HG02610 (cell line): ENCODE data around the gene GRID2IP.
"Not testable (repeated sequence)": the region's sequence is repeated elsewhere in the genome, so short reads cannot be mapped to it uniquely, and the experiment has no call there.

Source experiments
- ATAC-seq: cut with Tn5 transposase; IDR thresholded peaks from one replicate; pipeline ENCODE4 v1.9.1; 2021; ENCODE audit warnings: mild to moderate bottlenecking, moderate library complexity; ENCODE audit not compliant: unreplicated experiment

The GRID2IP gene

DNA sequence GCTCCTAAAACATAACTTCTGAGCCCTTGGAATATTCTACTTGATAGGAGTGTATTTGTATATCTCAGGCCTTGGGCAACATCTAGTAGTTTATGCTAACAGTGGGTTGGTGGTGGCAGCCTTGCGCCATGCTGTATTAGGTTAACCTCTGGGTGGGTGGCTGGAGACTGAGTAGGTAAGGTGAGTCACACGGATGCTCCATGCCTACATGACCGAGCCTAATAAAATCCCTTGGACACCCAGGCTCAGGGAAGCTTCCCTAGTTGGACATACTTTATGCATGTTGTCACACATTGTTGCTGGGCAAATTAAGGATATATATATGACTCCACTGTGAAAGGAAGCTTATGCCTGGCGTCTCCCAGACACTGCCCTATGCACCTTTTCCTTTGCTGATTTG is 97.5 kb downstream of the GRID2IP start:
- no peak for ATAC-seq

DNA sequence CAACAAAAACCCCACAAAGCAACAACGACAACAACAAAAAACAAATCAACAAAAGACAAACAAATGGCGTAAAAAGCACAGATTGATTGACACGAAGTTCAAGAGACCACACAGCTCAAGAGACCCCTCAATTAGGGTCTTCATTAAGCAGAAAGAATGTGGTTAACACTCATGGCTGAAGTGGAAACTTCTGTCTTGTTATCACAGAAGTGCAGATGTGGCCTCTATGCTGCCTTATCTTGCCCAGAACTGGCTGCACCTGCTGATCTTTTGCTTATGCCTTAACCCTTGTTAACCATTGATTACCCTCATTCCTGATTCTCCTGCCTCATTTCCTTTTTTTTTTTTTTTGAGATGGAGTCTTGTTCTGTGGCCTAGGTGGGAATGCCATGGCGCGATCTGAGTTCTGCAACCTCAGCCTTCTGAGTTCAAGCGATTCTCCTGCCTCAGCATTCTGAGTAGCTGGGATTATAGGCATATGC is 100.0 kb downstream of the GRID2IP start:
- ATAC-seq: no peak

DNA sequence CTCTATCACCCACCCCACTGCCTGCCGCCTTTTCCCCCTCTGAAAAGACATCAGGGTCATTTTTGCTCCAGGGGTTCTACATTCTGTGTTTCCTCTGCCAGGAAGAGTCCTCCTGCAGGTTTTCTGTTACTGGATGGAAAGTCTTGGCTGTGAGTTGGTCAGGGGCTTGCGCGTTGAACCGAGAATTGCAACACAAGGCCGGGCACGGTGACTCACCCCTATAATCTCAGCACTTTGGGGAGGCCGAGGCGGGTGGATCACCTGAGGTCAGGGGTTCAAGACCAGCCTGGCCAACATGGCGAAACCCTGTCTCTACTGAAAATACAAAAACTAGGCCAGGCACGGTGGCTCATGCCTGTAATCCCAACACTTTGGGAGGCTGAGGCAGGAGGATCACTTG is 100.7 kb downstream of the GRID2IP start:
- ATAC-seq: not testable (repeated sequence)

DNA sequence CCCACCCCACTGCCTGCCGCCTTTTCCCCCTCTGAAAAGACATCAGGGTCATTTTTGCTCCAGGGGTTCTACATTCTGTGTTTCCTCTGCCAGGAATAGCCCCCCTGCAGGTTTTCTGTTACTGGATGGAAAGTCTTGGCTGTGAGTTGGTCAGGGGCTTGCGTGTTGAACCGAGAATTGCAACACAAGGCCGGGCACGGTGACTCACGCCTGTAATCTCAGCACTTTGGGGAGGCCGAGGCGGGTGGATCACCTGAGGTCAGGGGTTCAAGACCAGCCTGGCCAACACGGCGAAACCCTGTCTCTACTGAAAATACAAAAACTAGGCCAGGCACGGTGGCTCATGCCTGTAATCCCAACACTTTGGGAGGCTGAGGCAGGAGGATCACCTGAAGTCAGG is 101.4 kb downstream of the GRID2IP start:
- not testable (repeated sequence) for ATAC-seq

DNA sequence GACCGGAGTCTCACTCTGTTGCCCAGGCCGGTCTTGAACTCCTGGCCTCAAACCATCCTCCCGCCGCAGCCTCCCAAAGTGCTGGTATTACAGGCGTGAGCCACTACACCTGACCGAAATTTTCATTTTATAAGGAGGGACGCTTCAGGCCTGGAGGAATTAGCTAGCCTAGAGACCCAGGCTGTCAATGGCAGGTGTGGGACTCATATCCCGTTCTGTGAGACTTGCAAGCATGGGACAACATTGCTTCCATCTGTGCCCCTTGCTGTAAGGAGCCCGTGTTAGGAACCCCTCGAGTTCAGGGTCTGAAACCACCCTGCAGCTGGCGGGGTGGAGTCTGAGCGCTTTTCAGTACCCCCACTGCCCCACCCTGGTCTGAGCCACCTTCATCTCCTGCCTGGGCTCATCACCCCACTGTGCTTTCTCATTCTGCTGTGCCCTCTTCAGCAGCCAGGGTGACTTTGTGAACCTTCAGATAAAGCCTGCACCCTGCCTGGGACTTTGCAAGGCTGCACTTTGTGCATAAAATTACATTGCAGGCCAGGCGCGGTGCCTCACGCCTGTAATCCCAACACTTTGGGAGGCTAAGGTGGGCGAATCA is 102.2 kb downstream of the GRID2IP start:
- ATAC-seq: no peak

DNA sequence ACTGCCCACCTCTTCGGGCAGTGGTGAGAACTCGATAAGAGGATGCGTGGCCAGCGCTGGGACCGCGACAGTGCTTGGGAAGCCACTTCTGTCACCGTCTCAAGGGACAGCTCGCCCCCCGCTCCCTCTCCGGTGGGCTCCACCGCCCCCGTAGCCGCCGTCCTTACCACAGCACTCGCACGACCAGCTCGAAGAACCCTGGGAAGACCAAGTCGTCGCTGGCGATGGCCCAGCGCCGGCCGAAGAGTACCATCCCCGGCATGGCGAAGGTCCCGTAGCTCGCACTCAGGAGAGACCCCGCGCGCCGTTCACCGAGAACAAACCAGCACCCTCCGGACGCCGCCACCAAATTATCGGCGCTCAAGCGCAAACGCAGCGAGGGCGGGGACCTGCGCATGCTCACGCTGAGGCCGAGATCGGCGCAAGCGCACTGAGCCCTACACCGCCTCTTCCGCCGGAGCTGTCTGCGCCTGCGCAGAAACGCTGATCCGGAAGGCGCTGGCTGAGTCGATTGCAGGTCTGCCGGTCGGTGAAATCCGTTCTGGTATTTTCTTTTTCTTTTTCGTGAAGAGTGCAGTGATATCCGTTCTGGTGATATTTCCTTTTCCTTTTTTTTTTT is 103.6 kb downstream of the GRID2IP start, which contains the start of gene DAGLB:
DAGLB (minus strand) TSS at position 374 of the 619 bp plus-strand sequence; CDS start at position 262, 112 bp downstream.
- peak; percentile 78 for ATAC-seq
